Activated T-cell treated with anti-CD3 and anti-CD28 coated beads for 4 hours (primary cell): ENCODE data around the gene URI1.
"Not testable (repeated sequence)": the region's sequence is repeated elsewhere in the genome, so short reads cannot be mapped to it uniquely, and the experiment has no call there.

Source experiments
- DNase-seq: peaks from one replicate; pipeline ENCODE4 v3.0.0-alpha.2; 2020

The URI1 gene

GRCh38 chr19:29941828-29942403, at the start of gene URI1:
TSS of gene URI1 (plus strand) at chr19:29942239. CDS start at chr19:29942548, 309 bp downstream.
- DNase-seq, result peak; percentile 97

GRCh38 chr19:29893606-29894284, 48.3 kb upstream of the URI1 start:
- DNase-seq, result no peak

- DNase-seq, result no peak
These were observed 45.2 kb upstream of the URI1 start for GRCh38 chr19:29896802-29897201.

- no peak for DNase-seq
These were observed 44.6 kb upstream of the URI1 start for GRCh38 chr19:29897466-29897865.

GRCh38 chr19:29904017-29904416, 38.0 kb upstream of the URI1 start:
- no peak for DNase-seq

GRCh38 chr19:29908963-29909944, 32.8 kb upstream of the URI1 start:
- no peak for DNase-seq

GRCh38 chr19:29914933-29915332, 27.1 kb upstream of the URI1 start:
- DNase-seq, result no peak

- not testable (repeated sequence) for DNase-seq
These were observed 26.2 kb upstream of the URI1 start for GRCh38 chr19:29915832-29916231.

- DNase-seq, result no peak
These were observed 24.1 kb upstream of the URI1 start for GRCh38 chr19:29917911-29918310.

- DNase-seq, result no peak
These were observed 23.1 kb upstream of the URI1 start for GRCh38 chr19:29918891-29919290.

- no peak for DNase-seq
These were observed 19.1 kb upstream of the URI1 start for GRCh38 chr19:29922972-29923371.

GRCh38 chr19:29923653-29924052, 18.4 kb upstream of the URI1 start:
- DNase-seq, result no peak

- DNase-seq, result no peak
These were observed 16.0 kb upstream of the URI1 start for GRCh38 chr19:29926031-29926430.

- DNase-seq, result no peak
These were observed 15.2 kb upstream of the URI1 start for GRCh38 chr19:29926801-29927200.

GRCh38 chr19:29927944-29928625, 14.0 kb upstream of the URI1 start:
- DNase-seq, result no peak

GRCh38 chr19:29928831-29929230, 13.2 kb upstream of the URI1 start:
- no peak for DNase-seq

- DNase-seq, result no peak
These were observed 7.8 kb upstream of the URI1 start for GRCh38 chr19:29934257-29934656.

GRCh38 chr19:29934781-29935180, 7.3 kb upstream of the URI1 start:
- no peak for DNase-seq

GRCh38 chr19:29936409-29936808, 5.6 kb upstream of the URI1 start:
- no peak for DNase-seq

- DNase-seq, result no peak
These were observed 2.4 kb upstream of the URI1 start for GRCh38 chr19:29939628-29940027.

- DNase-seq, result no peak
These were observed 961 bp upstream of the URI1 start for GRCh38 chr19:29940971-29941585.

GRCh38 chr19:29942404-29943261, 594 bp downstream of the URI1 start:
- DNase-seq, result peak; percentile 53
